HEK293 (cell line): ENCODE measurements around the gene MS4A2.

Source experiments
- CTCF ChIA-PET: fragments of 350-600 bp; formaldehyde crosslinking; extraction: SDS; loops from one replicate; lab custom pipeline; 2021; ENCODE audit warnings: antibody characterized with exemption; lab: Yijun Ruan, JAX
- POLR2A ChIA-PET: fragments of 300-600 bp; formaldehyde crosslinking; extraction: SDS; loops from one replicate; lab custom pipeline; 2020; ENCODE audit warnings: antibody characterized with exemption, inconsistent platforms; lab: Yijun Ruan, JAX
- H3K27ac ChIP-seq: fragments of 200-500 bp; sonication (Bioruptor generic); 2 replicates; pipeline ENCODE4 v1.5.1; 2014; ENCODE audit warnings: low read depth, low read length, control low read depth, inconsistent platforms; ENCODE audit errors: extremely low read depth
- H3K36me3 ChIP-seq, 2 experiments: fragments of 200-500 bp in 1 of 2; sonication (Bioruptor generic) in 1 of 2; 1 replicate in 1 of 2; 2 replicates in 1 of 2; pipeline ENCODE4 v1.5.1; 2014 to 2017; ENCODE audit warnings: inconsistent platforms in 2 of 2, low read length in 2 of 2; ENCODE audit not compliant: control insufficient read depth in 2 of 2, insufficient read depth in 1 of 2
- H3K4me1 ChIP-seq: fragments of 200-500 bp; sonication (Bioruptor generic); 2 replicates; pipeline ENCODE4 v1.5.1; 2014; ENCODE audit warnings: mild to moderate bottlenecking, low read length, inconsistent platforms; ENCODE audit not compliant: control insufficient read depth, insufficient read depth
- H3K4me3 ChIP-seq: 2 replicates; pipeline ENCODE4 v1.5.1; 2011; ENCODE audit warnings: low read depth, mild to moderate bottlenecking, control low read depth, low read length, moderate library complexity
- H3K9me3 ChIP-seq: fragments of 200-500 bp; sonication (Bioruptor generic); 2 replicates; pipeline ENCODE4 v1.5.1; 2014; ENCODE audit warnings: low read depth, low read length, inconsistent platforms; ENCODE audit not compliant: control insufficient read depth, insufficient read depth
- OSR2 ChIP-seq: fragments of 450-650 bp; formaldehyde crosslinking; IDR thresholded peaks from 2 replicates; pipeline ENCODE4 v1.5.1; 2016; ENCODE audit warnings: missing biosample characterization, missing genetic modification characterization
- YY1 ChIP-seq: fragments of 450-650 bp; formaldehyde crosslinking; IDR thresholded peaks from 2 replicates; pipeline ENCODE4 v1.5.1; 2018; ENCODE audit warnings: missing biosample characterization, missing genetic modification characterization
- ZBTB8A ChIP-seq: fragments of 450-650 bp; formaldehyde crosslinking; IDR thresholded peaks from 2 replicates; pipeline ENCODE4 v1.5.1; 2016; ENCODE audit warnings: missing biosample characterization, missing genetic modification characterization
- ZFP37 ChIP-seq: fragments of 450-650 bp; formaldehyde crosslinking; IDR thresholded peaks from 2 replicates; pipeline ENCODE4 v1.5.1; 2016; ENCODE audit warnings: missing biosample characterization, missing genetic modification characterization
- ZFP41 ChIP-seq: fragments of 450-650 bp; formaldehyde crosslinking; IDR thresholded peaks from 2 replicates; pipeline ENCODE4 v1.5.1; 2016; ENCODE audit warnings: missing biosample characterization, missing genetic modification characterization, borderline replicate concordance
- ZNF121 ChIP-seq: fragments of 450-650 bp; formaldehyde crosslinking; IDR thresholded peaks from 2 replicates; pipeline ENCODE4 v1.5.1; 2016; ENCODE audit warnings: missing biosample characterization, missing genetic modification characterization
- ZNF133 ChIP-seq: fragments of 450-650 bp; formaldehyde crosslinking; IDR thresholded peaks from 2 replicates; pipeline ENCODE4 v1.5.1; 2016; ENCODE audit warnings: missing biosample characterization, missing genetic modification characterization
- ZNF544 ChIP-seq: fragments of 450-650 bp; formaldehyde crosslinking; IDR thresholded peaks from 2 replicates; pipeline ENCODE4 v1.5.0; 2017; ENCODE audit warnings: missing biosample characterization, missing genetic modification characterization
- TF ChIP-seq, protein P1 (sequence below): fragments of 450-650 bp; formaldehyde crosslinking; IDR thresholded peaks from 2 replicates; pipeline ENCODE4 v1.5.1; 2017; ENCODE audit warnings: missing biosample characterization, missing genetic modification characterization
- TF ChIP-seq, protein P2 (sequence below): fragments of 450-650 bp; formaldehyde crosslinking; IDR thresholded peaks from 2 replicates; pipeline ENCODE4 v1.5.1; 2016; ENCODE audit warnings: missing biosample characterization, missing genetic modification characterization
- TF ChIP-seq, protein P3 (sequence below): fragments of 450-650 bp; formaldehyde crosslinking; IDR thresholded peaks from 2 replicates; pipeline ENCODE4 v1.5.1; 2016; ENCODE audit warnings: missing biosample characterization, missing genetic modification characterization
- TF ChIP-seq, protein P4 (sequence below): fragments of 450-650 bp; formaldehyde crosslinking; conservative IDR thresholded peaks from 2 replicates; pipeline ENCODE4 v1.5.1; 2016; ENCODE audit warnings: low read depth, missing biosample characterization, missing genetic modification characterization
- TF ChIP-seq, protein P5 (sequence below): fragments of 450-650 bp; formaldehyde crosslinking; IDR thresholded peaks from 2 replicates; pipeline ENCODE4 v1.5.1; 2016; ENCODE audit warnings: missing biosample characterization, missing genetic modification characterization

MS4A2 gene

DNA sequence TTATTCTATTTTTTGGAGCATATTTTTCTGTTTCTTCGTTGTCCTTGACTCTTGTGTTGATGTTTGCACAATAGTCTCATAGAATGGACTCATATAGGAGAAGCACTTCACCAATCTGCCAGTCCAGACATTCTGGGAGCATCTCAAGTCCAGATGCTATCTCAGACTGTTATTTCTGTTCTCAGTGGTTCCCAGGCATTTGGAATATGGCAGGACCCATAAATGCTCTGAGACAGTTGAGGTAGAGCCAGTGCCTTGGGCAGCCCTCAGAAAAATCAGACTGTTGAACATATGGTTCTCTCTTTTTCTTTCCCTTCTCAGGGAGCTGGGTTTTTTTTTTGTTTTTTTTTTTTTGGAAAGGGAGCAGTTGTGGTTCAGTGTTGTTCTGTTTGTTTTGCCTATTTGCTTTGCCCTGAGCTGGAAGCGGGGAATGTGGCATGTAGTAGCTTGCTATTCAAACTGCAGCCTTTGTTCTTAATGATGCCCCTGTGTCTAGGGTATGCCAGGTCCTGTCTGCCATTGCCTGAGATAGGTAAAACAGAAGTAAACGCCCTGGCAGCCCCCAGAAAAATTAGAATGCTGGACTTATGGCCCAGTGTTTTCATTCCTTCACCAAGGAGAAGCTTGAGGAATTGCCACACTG, 3.7 kb upstream of the MS4A2 start:
- TF ChIP-seq ZNF133 (tag by site-specific recombination) (no peak), OSR2 (tag by site-specific recombination) (no peak), ZFP41 (tag by site-specific recombination) (no peak), ZBTB8A (no peak), ZFP37 (tag by site-specific recombination) (no peak), YY1 (tag by site-specific recombination) (no peak)
- TF ChIP-seq, protein P1, sequence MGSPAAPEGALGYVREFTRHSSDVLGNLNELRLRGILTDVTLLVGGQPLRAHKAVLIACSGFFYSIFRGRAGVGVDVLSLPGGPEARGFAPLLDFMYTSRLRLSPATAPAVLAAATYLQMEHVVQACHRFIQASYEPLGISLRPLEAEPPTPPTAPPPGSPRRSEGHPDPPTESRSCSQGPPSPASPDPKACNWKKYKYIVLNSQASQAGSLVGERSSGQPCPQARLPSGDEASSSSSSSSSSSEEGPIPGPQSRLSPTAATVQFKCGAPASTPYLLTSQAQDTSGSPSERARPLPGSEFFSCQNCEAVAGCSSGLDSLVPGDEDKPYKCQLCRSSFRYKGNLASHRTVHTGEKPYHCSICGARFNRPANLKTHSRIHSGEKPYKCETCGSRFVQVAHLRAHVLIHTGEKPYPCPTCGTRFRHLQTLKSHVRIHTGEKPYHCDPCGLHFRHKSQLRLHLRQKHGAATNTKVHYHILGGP (tag by site-specific recombination): no peak
- TF ChIP-seq, protein P2, sequence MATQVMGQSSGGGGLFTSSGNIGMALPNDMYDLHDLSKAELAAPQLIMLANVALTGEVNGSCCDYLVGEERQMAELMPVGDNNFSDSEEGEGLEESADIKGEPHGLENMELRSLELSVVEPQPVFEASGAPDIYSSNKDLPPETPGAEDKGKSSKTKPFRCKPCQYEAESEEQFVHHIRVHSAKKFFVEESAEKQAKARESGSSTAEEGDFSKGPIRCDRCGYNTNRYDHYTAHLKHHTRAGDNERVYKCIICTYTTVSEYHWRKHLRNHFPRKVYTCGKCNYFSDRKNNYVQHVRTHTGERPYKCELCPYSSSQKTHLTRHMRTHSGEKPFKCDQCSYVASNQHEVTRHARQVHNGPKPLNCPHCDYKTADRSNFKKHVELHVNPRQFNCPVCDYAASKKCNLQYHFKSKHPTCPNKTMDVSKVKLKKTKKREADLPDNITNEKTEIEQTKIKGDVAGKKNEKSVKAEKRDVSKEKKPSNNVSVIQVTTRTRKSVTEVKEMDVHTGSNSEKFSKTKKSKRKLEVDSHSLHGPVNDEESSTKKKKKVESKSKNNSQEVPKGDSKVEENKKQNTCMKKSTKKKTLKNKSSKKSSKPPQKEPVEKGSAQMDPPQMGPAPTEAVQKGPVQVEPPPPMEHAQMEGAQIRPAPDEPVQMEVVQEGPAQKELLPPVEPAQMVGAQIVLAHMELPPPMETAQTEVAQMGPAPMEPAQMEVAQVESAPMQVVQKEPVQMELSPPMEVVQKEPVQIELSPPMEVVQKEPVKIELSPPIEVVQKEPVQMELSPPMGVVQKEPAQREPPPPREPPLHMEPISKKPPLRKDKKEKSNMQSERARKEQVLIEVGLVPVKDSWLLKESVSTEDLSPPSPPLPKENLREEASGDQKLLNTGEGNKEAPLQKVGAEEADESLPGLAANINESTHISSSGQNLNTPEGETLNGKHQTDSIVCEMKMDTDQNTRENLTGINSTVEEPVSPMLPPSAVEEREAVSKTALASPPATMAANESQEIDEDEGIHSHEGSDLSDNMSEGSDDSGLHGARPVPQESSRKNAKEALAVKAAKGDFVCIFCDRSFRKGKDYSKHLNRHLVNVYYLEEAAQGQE (tag by site-specific recombination): no peak
- TF ChIP-seq, protein P3, sequence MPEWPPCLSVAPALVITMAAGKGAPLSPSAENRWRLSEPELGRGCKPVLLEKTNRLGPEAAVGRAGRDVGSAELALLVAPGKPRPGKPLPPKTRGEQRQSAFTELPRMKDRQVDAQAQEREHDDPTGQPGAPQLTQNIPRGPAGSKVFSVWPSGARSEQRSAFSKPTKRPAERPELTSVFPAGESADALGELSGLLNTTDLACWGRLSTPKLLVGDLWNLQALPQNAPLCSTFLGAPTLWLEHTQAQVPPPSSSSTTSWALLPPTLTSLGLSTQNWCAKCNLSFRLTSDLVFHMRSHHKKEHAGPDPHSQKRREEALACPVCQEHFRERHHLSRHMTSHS (tag by site-specific recombination): no peak
- CTCF ChIA-PET: no interaction called here
- no peaks in the 10 kb centered on the region for H3K9me3 ChIP-seq
- no peaks in the 10 kb centered on the region for H3K36me3 ChIP-seq
- H3K4me3 ChIP-seq: no peak overlapping the region
- H3K27ac ChIP-seq: no peak overlapping the region
- POLR2A ChIA-PET: no interaction called here
- H3K4me1 ChIP-seq: no peaks in the 10 kb centered on the region

DNA sequence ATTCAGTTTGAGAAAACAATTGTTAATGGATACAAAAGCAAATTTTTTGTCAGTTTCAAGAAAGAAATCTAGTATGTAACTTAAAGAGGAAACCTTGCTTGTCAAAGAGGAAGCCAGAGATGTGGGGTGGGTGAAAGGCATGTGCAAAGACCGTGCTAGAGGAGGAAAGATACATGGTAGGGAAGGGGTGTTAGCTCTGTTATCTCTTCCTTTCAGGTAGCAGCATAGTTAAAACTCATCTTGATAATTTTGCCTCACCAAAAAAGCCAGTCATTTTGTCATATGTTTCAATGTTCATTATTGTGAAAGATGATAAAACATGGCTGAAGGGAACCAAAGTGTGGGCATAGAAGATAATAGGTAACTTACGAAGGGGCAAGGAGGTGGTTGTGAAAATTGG, 2.6 kb upstream of the MS4A2 start:
- Histone ChIP-seq H3K36me3 (no peaks in the 10 kb centered on the region), H3K4me1 (no peaks in the 10 kb centered on the region), H3K27ac (no peak overlapping the region), H3K4me3 (no peak overlapping the region), H3K9me3 (no peaks in the 10 kb centered on the region)
- ChIA-PET POLR2A (no interaction called here), CTCF (no interaction called here)
- TF ChIP-seq, protein P4, sequence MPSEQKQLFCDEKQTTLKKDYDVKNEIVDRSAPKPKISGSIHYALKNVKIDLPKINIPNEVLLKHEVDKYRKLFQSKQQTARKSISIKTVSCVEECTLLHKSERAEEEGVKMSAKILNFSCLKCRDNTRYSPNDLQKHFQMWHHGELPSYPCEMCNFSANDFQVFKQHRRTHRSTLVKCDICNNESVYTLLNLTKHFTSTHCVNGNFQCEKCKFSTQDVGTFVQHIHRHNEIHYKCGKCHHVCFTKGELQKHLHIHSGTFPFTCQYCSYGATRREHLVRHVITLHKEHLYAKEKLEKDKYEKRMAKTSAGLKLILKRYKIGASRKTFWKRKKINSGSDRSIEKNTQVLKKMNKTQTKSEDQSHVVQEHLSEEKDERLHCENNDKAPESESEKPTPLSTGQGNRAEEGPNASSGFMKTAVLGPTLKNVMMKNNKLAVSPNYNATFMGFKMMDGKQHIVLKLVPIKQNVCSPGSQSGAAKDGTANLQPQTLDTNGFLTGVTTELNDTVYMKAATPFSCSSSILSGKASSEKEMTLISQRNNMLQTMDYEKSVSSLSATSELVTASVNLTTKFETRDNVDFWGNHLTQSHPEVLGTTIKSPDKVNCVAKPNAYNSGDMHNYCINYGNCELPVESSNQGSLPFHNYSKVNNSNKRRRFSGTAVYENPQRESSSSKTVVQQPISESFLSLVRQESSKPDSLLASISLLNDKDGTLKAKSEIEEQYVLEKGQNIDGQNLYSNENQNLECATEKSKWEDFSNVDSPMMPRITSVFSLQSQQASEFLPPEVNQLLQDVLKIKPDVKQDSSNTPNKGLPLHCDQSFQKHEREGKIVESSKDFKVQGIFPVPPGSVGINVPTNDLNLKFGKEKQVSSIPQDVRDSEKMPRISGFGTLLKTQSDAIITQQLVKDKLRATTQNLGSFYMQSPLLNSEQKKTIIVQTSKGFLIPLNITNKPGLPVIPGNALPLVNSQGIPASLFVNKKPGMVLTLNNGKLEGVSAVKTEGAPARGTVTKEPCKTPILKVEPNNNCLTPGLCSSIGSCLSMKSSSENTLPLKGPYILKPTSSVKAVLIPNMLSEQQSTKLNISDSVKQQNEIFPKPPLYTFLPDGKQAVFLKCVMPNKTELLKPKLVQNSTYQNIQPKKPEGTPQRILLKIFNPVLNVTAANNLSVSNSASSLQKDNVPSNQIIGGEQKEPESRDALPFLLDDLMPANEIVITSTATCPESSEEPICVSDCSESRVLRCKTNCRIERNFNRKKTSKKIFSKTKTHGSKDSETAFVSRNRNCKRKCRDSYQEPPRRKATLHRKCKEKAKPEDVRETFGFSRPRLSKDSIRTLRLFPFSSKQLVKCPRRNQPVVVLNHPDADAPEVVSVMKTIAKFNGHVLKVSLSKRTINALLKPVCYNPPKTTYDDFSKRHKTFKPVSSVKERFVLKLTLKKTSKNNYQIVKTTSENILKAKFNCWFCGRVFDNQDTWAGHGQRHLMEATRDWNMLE (tag by site-specific recombination): no peak
- TF ChIP-seq ZNF544 (tag by site-specific recombination) (no peak), ZNF121 (tag by site-specific recombination) (no peak)
- TF ChIP-seq, protein P5, sequence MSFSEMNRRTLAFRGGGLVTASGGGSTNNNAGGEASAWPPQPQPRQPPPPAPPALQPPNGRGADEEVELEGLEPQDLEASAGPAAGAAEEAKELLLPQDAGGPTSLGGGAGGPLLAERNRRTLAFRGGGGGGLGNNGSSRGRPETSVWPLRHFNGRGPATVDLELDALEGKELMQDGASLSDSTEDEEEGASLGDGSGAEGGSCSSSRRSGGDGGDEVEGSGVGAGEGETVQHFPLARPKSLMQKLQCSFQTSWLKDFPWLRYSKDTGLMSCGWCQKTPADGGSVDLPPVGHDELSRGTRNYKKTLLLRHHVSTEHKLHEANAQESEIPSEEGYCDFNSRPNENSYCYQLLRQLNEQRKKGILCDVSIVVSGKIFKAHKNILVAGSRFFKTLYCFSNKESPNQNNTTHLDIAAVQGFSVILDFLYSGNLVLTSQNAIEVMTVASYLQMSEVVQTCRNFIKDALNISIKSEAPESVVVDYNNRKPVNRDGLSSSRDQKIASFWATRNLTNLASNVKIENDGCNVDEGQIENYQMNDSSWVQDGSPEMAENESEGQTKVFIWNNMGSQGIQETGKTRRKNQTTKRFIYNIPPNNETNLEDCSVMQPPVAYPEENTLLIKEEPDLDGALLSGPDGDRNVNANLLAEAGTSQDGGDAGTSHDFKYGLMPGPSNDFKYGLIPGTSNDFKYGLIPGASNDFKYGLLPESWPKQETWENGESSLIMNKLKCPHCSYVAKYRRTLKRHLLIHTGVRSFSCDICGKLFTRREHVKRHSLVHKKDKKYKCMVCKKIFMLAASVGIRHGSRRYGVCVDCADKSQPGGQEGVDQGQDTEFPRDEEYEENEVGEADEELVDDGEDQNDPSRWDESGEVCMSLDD: no peak
